Trophoblast cell (in vitro differentiated cells and primary cell): Measurements from ENCODE around the gene CDH26.

Experiments used
- DNase-seq, 2 donors: peaks; one replicate each; pipeline ENCODE4 v3.0.0-alpha.2; 2016
- H2AFZ ChIP-seq: 2 replicates; pipeline ENCODE4 v1.6.1; 2013; ENCODE audit warnings: low read length, moderate library complexity, mild to moderate bottlenecking; ENCODE audit not compliant: insufficient read depth, poor library complexity
- H2AK5ac ChIP-seq: 2 replicates; pipeline ENCODE4 v1.6.1; 2013; ENCODE audit warnings: mild to moderate bottlenecking, low read length
- H2BK120ac ChIP-seq: 2 replicates; pipeline ENCODE4 v1.6.1; 2013; ENCODE audit warnings: low read length, mild to moderate bottlenecking, moderate library complexity; ENCODE audit not compliant: insufficient read depth, poor library complexity
- H2BK12ac ChIP-seq: 2 replicates; pipeline ENCODE4 v1.6.1; 2013; ENCODE audit warnings: mild to moderate bottlenecking, low read length, moderate library complexity
- H2BK5ac ChIP-seq: 2 replicates; pipeline ENCODE4 v1.6.1; 2013; ENCODE audit warnings: low read length, low read depth, moderate library complexity, mild to moderate bottlenecking; ENCODE audit not compliant: poor library complexity
- H3K14ac ChIP-seq: 2 replicates; pipeline ENCODE4 v1.6.1; 2013; ENCODE audit warnings: mild to moderate bottlenecking, low read length
- H3K18ac ChIP-seq: 2 replicates; pipeline ENCODE4 v1.6.1; 2013; ENCODE audit warnings: mild to moderate bottlenecking, low read length
- H3K23ac ChIP-seq: 2 replicates; pipeline ENCODE4 v1.6.1; 2013; ENCODE audit warnings: low read length
- H3K27ac ChIP-seq: 2 replicates; pipeline ENCODE4 v1.5.1; 2013; ENCODE audit warnings: low read depth, mild to moderate bottlenecking, inconsistent platforms, low read length, moderate library complexity
- H3K27me3 ChIP-seq: 2 replicates; pipeline ENCODE4 v1.6.1; 2013; ENCODE audit warnings: inconsistent platforms, mild to moderate bottlenecking, low read length, moderate library complexity; ENCODE audit not compliant: insufficient read depth
- H3K36me3 ChIP-seq, 2 experiments: 1 replicate in 1 of 2; 2 replicates in 1 of 2; pipeline ENCODE4 v1.6.1; 2013; ENCODE audit warnings: low read length in 2 of 2, mild to moderate bottlenecking in 2 of 2, moderate library complexity in 1 of 2; ENCODE audit not compliant: insufficient read depth in 2 of 2, control insufficient read depth in 1 of 2
- H3K4ac ChIP-seq: 2 replicates; pipeline ENCODE4 v1.6.1; 2013; ENCODE audit warnings: low read depth, mild to moderate bottlenecking, low read length, moderate library complexity
- H3K4me1 ChIP-seq, 2 experiments: 1 replicate in 1 of 2; 2 replicates in 1 of 2; pipeline ENCODE4 v1.6.1; 2013; ENCODE audit warnings: low read length in 2 of 2, mild to moderate bottlenecking in 2 of 2, moderate library complexity in 1 of 2; ENCODE audit not compliant: insufficient read depth in 2 of 2, control insufficient read depth in 1 of 2
- H3K4me2 ChIP-seq: 2 replicates; pipeline ENCODE4 v1.6.1; 2013; ENCODE audit warnings: inconsistent platforms, mild to moderate bottlenecking, low read length, moderate library complexity
- H3K4me3 ChIP-seq: 2 replicates; pipeline ENCODE4 v1.5.1; 2013; ENCODE audit warnings: mild to moderate bottlenecking, low read depth, low read length, inconsistent platforms
- H3K79me1 ChIP-seq: one replicate; pipeline ENCODE4 v1.6.1; 2013; ENCODE audit warnings: low read length
- H3K79me2 ChIP-seq: 2 replicates; pipeline ENCODE4 v1.6.1; 2013; ENCODE audit warnings: low read length, mild to moderate bottlenecking; ENCODE audit not compliant: control insufficient read depth, insufficient read depth, poor library complexity
- H3K9ac ChIP-seq: 2 replicates; pipeline ENCODE4 v1.6.1; 2013; ENCODE audit warnings: mild to moderate bottlenecking, low read length
- H3K9me3 ChIP-seq: 2 replicates; pipeline ENCODE4 v1.6.1; 2013; ENCODE audit warnings: low read depth, mild to moderate bottlenecking, control low read depth, inconsistent platforms, low read length; ENCODE audit not compliant: insufficient read depth
- H4K12ac ChIP-seq: 2 replicates; pipeline ENCODE4 v1.6.1; 2013; ENCODE audit warnings: low read depth, mild to moderate bottlenecking, low read length, moderate library complexity
- H4K8ac ChIP-seq: 2 replicates; pipeline ENCODE4 v1.6.1; 2013; ENCODE audit warnings: low read depth, mild to moderate bottlenecking, low read length, moderate library complexity
- H4K91ac ChIP-seq: one replicate; pipeline ENCODE4 v1.6.1; 2013; ENCODE audit warnings: low read depth, mild to moderate bottlenecking, low read length, moderate library complexity
- WGBS: extraction: QIAGEN DNeasy Blood & Tissue Kit; methylation state at CpG from one replicate; pipeline ENCODE4 v1.1.7; 2013; ENCODE audit warnings: missing lambda C conversion rate; ENCODE audit not compliant: insufficient read length, insufficient coverage; ENCODE audit errors: extremely low coverage; 5-methylcytosine and 5-hydroxymethylcytosine counted together

Gene CDH26

DNA sequence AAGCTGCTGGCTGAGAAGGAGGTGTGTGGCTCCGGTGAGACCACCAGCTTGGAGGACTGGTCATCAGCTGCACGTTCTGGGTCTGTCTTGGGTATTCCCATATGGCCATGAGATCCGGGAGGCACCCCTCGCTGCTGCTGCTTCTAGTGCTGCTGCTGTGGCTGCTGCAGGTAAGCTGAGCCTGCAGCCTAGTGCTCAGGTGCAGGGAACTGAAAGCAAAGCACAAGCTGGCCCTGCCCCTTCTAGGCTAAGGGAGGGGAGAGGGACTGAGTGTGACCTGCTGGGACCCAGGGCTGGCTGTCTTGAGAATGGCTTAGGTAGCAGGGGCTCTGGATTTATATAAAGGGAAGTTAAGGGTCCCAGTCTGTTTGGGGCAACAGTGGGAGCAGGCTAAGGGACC lies 403 bp downstream of the CDH26 start:
- no peak overlapping the region for H3K9ac ChIP-seq
- H2AFZ ChIP-seq: no peak overlapping the region
- no peaks in the 10 kb centered on the region for H3K36me3 ChIP-seq
- no peak overlapping the region for H2BK12ac ChIP-seq
- H3K4ac ChIP-seq: no peak overlapping the region
- no peaks in the 10 kb centered on the region for H3K79me2 ChIP-seq
- H3K14ac ChIP-seq: no peak overlapping the region
- no peaks in the 10 kb centered on the region for H3K4me1 ChIP-seq
- no peak overlapping the region for H3K4me2 ChIP-seq
- no peaks in the 10 kb centered on the region for H3K9me3 ChIP-seq
- H2AK5ac ChIP-seq: no peak overlapping the region
- H2BK120ac ChIP-seq: no peak overlapping the region
- WGBS: no CpG with 5 or more reads among the region's 4 CpGs
- DNase-seq: no peak
- no peak overlapping the region for H2BK5ac ChIP-seq
- no peaks in the 10 kb centered on the region for H3K27me3 ChIP-seq
- H4K12ac ChIP-seq: no peak overlapping the region
- no peak overlapping the region for H3K18ac ChIP-seq
- H3K4me3 ChIP-seq: no peak overlapping the region
- H3K23ac ChIP-seq: no peak overlapping the region
- H4K91ac ChIP-seq: no peak overlapping the region
- no peak overlapping the region for H3K27ac ChIP-seq
- no peaks in the 10 kb centered on the region for H3K79me1 ChIP-seq
- H4K8ac ChIP-seq: no peak overlapping the region

- Histone ChIP-seq H2BK12ac (no peak overlapping the region), H4K91ac (no peak overlapping the region), H3K27me3 (no peaks in the 10 kb centered on the region), H2AFZ (no peak overlapping the region), H4K12ac (no peak overlapping the region), H3K4me3 (no peak overlapping the region), H4K8ac (no peak overlapping the region), H3K79me1 (no peaks in the 10 kb centered on the region), H3K4me2 (no peak overlapping the region), H3K18ac (no peak overlapping the region), H3K9ac (no peak overlapping the region), H3K14ac (no peak overlapping the region), H3K4me1 (no peaks in the 10 kb centered on the region), H3K27ac (no peak overlapping the region), H3K4ac (no peak overlapping the region), H3K36me3 (no peaks in the 10 kb centered on the region), H3K23ac (no peak overlapping the region), H2BK5ac (no peak overlapping the region), H3K79me2 (no peaks in the 10 kb centered on the region), H2BK120ac (no peak overlapping the region), H2AK5ac (no peak overlapping the region), H3K9me3 (no peaks in the 10 kb centered on the region)
- DNase-seq: no peak
- no CpG with 5 or more reads among the region's 2 CpGs for WGBS
Observed at GRCh38 chr20:59961423-59961822, 3.2 kb downstream of the CDH26 start.

GRCh38 chr20:59962155-59962554 lies 3.9 kb downstream of the CDH26 start:
- no peaks in the 10 kb centered on the region for H3K9me3 ChIP-seq
- no peak overlapping the region for H3K4me2 ChIP-seq
- H3K36me3 ChIP-seq: no peaks in the 10 kb centered on the region
- H3K14ac ChIP-seq: no peak overlapping the region
- H2BK5ac ChIP-seq: no peak overlapping the region
- H3K4me1 ChIP-seq: no peaks in the 10 kb centered on the region
- H3K4me3 ChIP-seq: no peak overlapping the region
- H3K18ac ChIP-seq: no peak overlapping the region
- H4K12ac ChIP-seq: no peak overlapping the region
- no peaks in the 10 kb centered on the region for H3K79me1 ChIP-seq
- H4K91ac ChIP-seq: no peak overlapping the region
- no peak for DNase-seq
- H2AFZ ChIP-seq: no peak overlapping the region
- no peaks in the 10 kb centered on the region for H3K27me3 ChIP-seq
- H3K9ac ChIP-seq: no peak overlapping the region
- no peak overlapping the region for H2BK12ac ChIP-seq
- no CpG with 5 or more reads among the region's 6 CpGs for WGBS
- H3K27ac ChIP-seq: no peak overlapping the region
- H3K23ac ChIP-seq: no peak overlapping the region
- H4K8ac ChIP-seq: no peak overlapping the region
- H3K79me2 ChIP-seq: no peaks in the 10 kb centered on the region
- no peak overlapping the region for H2AK5ac ChIP-seq
- no peak overlapping the region for H3K4ac ChIP-seq
- H2BK120ac ChIP-seq: no peak overlapping the region

- Histone ChIP-seq H3K4ac (no peak overlapping the region), H3K18ac (no peak overlapping the region), H3K4me1 (no peaks in the 10 kb centered on the region), H3K4me3 (no peak overlapping the region), H3K79me1 (no peaks in the 10 kb centered on the region), H3K27ac (no peak overlapping the region), H3K27me3 (no peaks in the 10 kb centered on the region), H2AFZ (no peak overlapping the region), H4K91ac (no peak overlapping the region), H3K14ac (no peak overlapping the region), H4K12ac (no peak overlapping the region), H2BK12ac (no peak overlapping the region), H2BK5ac (no peak overlapping the region), H4K8ac (no peak overlapping the region), H2BK120ac (no peak overlapping the region), H3K4me2 (no peak overlapping the region), H2AK5ac (no peak overlapping the region), H3K9me3 (no peaks in the 10 kb centered on the region), H3K36me3 (no peaks in the 10 kb centered on the region), H3K79me2 (no peaks in the 10 kb centered on the region), H3K9ac (no peak overlapping the region), H3K23ac (no peak overlapping the region)
- no peak for DNase-seq
- no CpG with 5 or more reads among the region's 3 CpGs for WGBS
Observed at GRCh38 chr20:59966428-59966827, 8.2 kb downstream of the CDH26 start.
